Endothelial cell of umbilical vein (primary cell): Measurements from ENCODE around the gene SPEF1. TPM values are rescaled to one million over a fixed set of nuclear protein-coding genes. Genes with fewer than 3 reads are reported as not detected.

Experiments
- BruUV-seq: library from RNA; stranded (reverse); fragments of 400-500 nt; replicated peaks from 2 replicates; lab custom pipeline; 2021; lab: Mats Ljungman, UMichigan
- CTCF ChIA-PET: fragments of 300-600, 350-600 bp; sonication (Branson Sonifier 250); formaldehyde crosslinking; loops from one replicate; lab custom pipeline; 2021; ENCODE audit warnings: antibody characterized with exemption, inconsistent platforms; lab: Charles Lee
- POLR2A ChIA-PET: fragments of 300-600, 350-600 bp; sonication (Branson Sonifier 250); formaldehyde crosslinking; loops from one replicate; lab custom pipeline; 2021; ENCODE audit warnings: antibody characterized with exemption, inconsistent platforms; lab: Charles Lee
- DNase-seq: peaks from one replicate; pipeline ENCODE4 v3.0.0-alpha.2; 2011; ENCODE audit warnings: low read depth, low spot score
- FAIRE-seq: peaks from 2 replicates; lab custom pipeline; 2011; peaks lifted over from hg19 to GRCh38; lab: Jason Lieb, UNC
- H2AFZ ChIP-seq: 2 replicates; pipeline ENCODE4 v1.6.0; 2012; ENCODE audit warnings: low read depth, low read length, control low read depth, inconsistent platforms
- H3K27ac ChIP-seq: 2 replicates; pipeline ENCODE4 v1.5.1; 2011; ENCODE audit warnings: low read depth, mild to moderate bottlenecking, control low read depth, low read length, moderate library complexity; ENCODE audit not compliant: insufficient read depth
- H3K27me3 ChIP-seq, 2 experiments: 2 replicates each; pipeline versions ENCODE4 v1.6.0 to v1.6.1; 2011; ENCODE audit warnings: low read length in 2 of 2, mixed read lengths in 1 of 2; ENCODE audit not compliant: control insufficient read depth in 2 of 2, insufficient read depth in 2 of 2
- H3K36me3 ChIP-seq, 2 experiments: 2 replicates in 1 of 2; 3 replicates in 1 of 2; pipeline ENCODE4 v1.5.1; 2011; ENCODE audit warnings: low read length in 2 of 2, mild to moderate bottlenecking in 1 of 2, moderate library complexity in 1 of 2; ENCODE audit not compliant: control insufficient read depth in 2 of 2, insufficient read depth in 2 of 2; ENCODE audit errors: extremely low read depth in 1 of 2
- H3K4me1 ChIP-seq: 3 replicates; pipeline ENCODE4 v1.5.1; 2011; ENCODE audit warnings: mild to moderate bottlenecking, low read length; ENCODE audit not compliant: control insufficient read depth, insufficient read depth; ENCODE audit errors: extremely low read depth
- H3K4me2 ChIP-seq: 2 replicates; pipeline ENCODE4 v1.6.1; 2011; ENCODE audit warnings: low read length, control low read depth, mixed read lengths; ENCODE audit not compliant: insufficient read depth
- H3K4me3 ChIP-seq, 3 experiments: fragments of 200-600 bp in 1 of 3; sonication (generic), shearing (Covaris generic) in 1 of 3; replicated peaks in 1 of 3; 2 replicates each; pipeline ENCODE4 v1.5.1; 2011 to 2016; ENCODE audit warnings: control low read depth in 3 of 3, low read length in 3 of 3, mild to moderate bottlenecking in 2 of 3, inconsistent platforms in 1 of 3, low read depth in 1 of 3, moderate library complexity in 1 of 3; ENCODE audit not compliant: insufficient read depth in 1 of 3
- H3K79me2 ChIP-seq: 2 replicates; pipeline ENCODE4 v1.6.0; 2012; ENCODE audit warnings: low read length, inconsistent platforms; ENCODE audit not compliant: control insufficient read depth, insufficient read depth
- H3K9ac ChIP-seq: replicated peaks from 2 replicates; pipeline ENCODE3; 2011; ENCODE audit warnings: low read length, control low read depth; ENCODE audit not compliant: insufficient read depth; ENCODE audit errors: extremely low read depth
- H3K9me1 ChIP-seq: replicated peaks from 3 replicates; pipeline ENCODE4 v1.6.0; 2011; ENCODE audit warnings: mild to moderate bottlenecking, low read length; ENCODE audit not compliant: control insufficient read depth, insufficient read depth; ENCODE audit errors: extremely low read depth
- H3K9me3 ChIP-seq: replicated peaks from 2 replicates; pipeline ENCODE4 v1.5.1; 2012; ENCODE audit warnings: low read length, inconsistent platforms; ENCODE audit not compliant: control insufficient read depth, insufficient read depth
- H4K20me1 ChIP-seq: replicated peaks from 2 replicates; pipeline ENCODE3; 2011; ENCODE audit warnings: mild to moderate bottlenecking, low read length; ENCODE audit not compliant: control insufficient read depth, insufficient read depth; ENCODE audit errors: extremely low read depth
- EZH2 ChIP-seq: IDR thresholded peaks from 2 replicates; pipeline ENCODE4 v1.6.1; 2012; ENCODE audit warnings: borderline replicate concordance, low read depth, mild to moderate bottlenecking, moderate library complexity, low read length, inconsistent platforms; ENCODE audit not compliant: severe bottlenecking
- GATA2 ChIP-seq: IDR thresholded peaks from 2 replicates; pipeline ENCODE4 v1.7.0; 2011; ENCODE audit warnings: low read depth, mild to moderate bottlenecking, moderate library complexity, mixed read lengths, low read length; ENCODE audit not compliant: insufficient read length, insufficient read depth
- MAX ChIP-seq: IDR thresholded peaks from 2 replicates; pipeline ENCODE4 v1.6.1; 2011; ENCODE audit not compliant: insufficient read depth, insufficient read length
- MYC ChIP-seq: IDR thresholded peaks from one replicate; pipeline ENCODE4 v1.6.1; 2011; ENCODE audit warnings: mild to moderate bottlenecking, low read depth, low read length
- POLR2A ChIP-seq: IDR thresholded peaks from 2 replicates; pipeline ENCODE4 v1.6.1; 2012; ENCODE audit warnings: low read depth, mild to moderate bottlenecking, control low read depth, low read length
- POLR2AphosphoS5 ChIP-seq: IDR thresholded peaks from 2 replicates; pipeline ENCODE4 v1.6.1; 2012; ENCODE audit warnings: low read depth, mild to moderate bottlenecking, control low read depth, low read length, moderate library complexity; ENCODE audit not compliant: insufficient read depth
- dilution Hi-C: fragments of 300-500 bp; cut with MboI; formaldehyde crosslinking; loops from one replicate; pipeline ENCODE4 v1.15.0; 2019; ENCODE audit warnings: low sequenced_read_pairs; ENCODE audit not compliant: extremely low pct_ligation_motif_present
- intact Hi-C: fragments of 100-400 bp; cut with micrococcal nuclease; formaldehyde crosslinking; loops from one replicate; pipeline ENCODE4 v1.10.0; 2022
- polyA plus RNA-seq, 4 experiments: library from polyadenylated mRNA; depleted of rRNA in 3 of 4; stranded (reverse) in 3 of 4; unstranded in 1 of 4; fragments of >200 nt; gene quantifications; 2 replicates each; pipeline versions ENCODE4 v1.2.1 to v1.2.3, GENCODE V29; 2011 to 2012; ENCODE audit warnings: missing spikeins in 1 of 4
- total RNA-seq: library from RNA; stranded (reverse); gene quantifications from 2 replicates; pipeline ENCODE4 v1.2.3, GENCODE V29; 2021
- TF ChIP-seq, protein P1 (sequence below), 2 donors: IDR thresholded peaks; 1 replicate in 1 of 2; 2 replicates in 1 of 2; pipeline ENCODE4 v1.5.1; 2011; ENCODE audit warnings: low read length in 2 of 2, mild to moderate bottlenecking in 2 of 2, moderate library complexity in 2 of 2, control low read depth in 1 of 2, inconsistent platforms in 1 of 2, low read depth in 1 of 2; ENCODE audit not compliant: insufficient read depth in 1 of 2; ENCODE audit errors: extremely low read depth in 1 of 2

SPEF1 gene
- total and polyA plus RNA-seq, 2 donors (not counting 3 experiments of a cell fraction or from before 2014, with no cell fraction given) = 0.07 to 0.44 TPM

- Histone ChIP-seq H3K79me2 (peaks cover 31% of the 10 kb centered on the region), H3K4me3 (peak overlapping the region in 1 of 3 experiments; percentile 58), H3K9me3 (no peaks in the 10 kb centered on the region), H3K27me3 (no peaks in the 10 kb centered on the region), H3K9ac (no peak overlapping the region), H4K20me1 (no peaks in the 10 kb centered on the region), H2AFZ (peak overlapping the region; percentile 5), H3K36me3 (peaks cover 0 to 5% of the 10 kb centered on the region in 2 experiments), H3K4me2 (peak overlapping the region; percentile 76), H3K9me1 (no peaks in the 10 kb centered on the region), H3K4me1 (peaks cover 18% of the 10 kb centered on the region), H3K27ac (no peak overlapping the region)
- peak; percentile 4 for FAIRE-seq
- TF ChIP-seq POLR2AphosphoS5 = no peak
- no peak for TF ChIP-seq GATA2
- no peak for TF ChIP-seq MAX
- TF ChIP-seq POLR2A = no peak
- TF ChIP-seq, protein P1, sequence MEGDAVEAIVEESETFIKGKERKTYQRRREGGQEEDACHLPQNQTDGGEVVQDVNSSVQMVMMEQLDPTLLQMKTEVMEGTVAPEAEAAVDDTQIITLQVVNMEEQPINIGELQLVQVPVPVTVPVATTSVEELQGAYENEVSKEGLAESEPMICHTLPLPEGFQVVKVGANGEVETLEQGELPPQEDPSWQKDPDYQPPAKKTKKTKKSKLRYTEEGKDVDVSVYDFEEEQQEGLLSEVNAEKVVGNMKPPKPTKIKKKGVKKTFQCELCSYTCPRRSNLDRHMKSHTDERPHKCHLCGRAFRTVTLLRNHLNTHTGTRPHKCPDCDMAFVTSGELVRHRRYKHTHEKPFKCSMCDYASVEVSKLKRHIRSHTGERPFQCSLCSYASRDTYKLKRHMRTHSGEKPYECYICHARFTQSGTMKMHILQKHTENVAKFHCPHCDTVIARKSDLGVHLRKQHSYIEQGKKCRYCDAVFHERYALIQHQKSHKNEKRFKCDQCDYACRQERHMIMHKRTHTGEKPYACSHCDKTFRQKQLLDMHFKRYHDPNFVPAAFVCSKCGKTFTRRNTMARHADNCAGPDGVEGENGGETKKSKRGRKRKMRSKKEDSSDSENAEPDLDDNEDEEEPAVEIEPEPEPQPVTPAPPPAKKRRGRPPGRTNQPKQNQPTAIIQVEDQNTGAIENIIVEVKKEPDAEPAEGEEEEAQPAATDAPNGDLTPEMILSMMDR (IDR thresholded peaks at IDR 0.05; ENCODE audit: extremely low read depth in 1 of 2, insufficient read depth in 1 of 2, low read depth in 1 of 2, low read length in 2 of 2) = no peak
- no peak for TF ChIP-seq EZH2
- TF ChIP-seq MYC = no peak
- intact Hi-C loops (loop anchor here (1.0 kb wide), 1 partner anchor 298 kb away; no protein-coding TSS in a partner anchor), dilution Hi-C loops (no loop called here)
- ChIA-PET POLR2A (interaction anchor here (0.5 to 1.0 kb wide), 3 partner anchors 31 to 63 kb away, joined by 3 to 4 read pairs (median 4); partner anchors contain the start of gene AP5S1), CTCF (interaction anchor here (1.1 to 7.6 kb wide), 9 partner anchors 8 to 298 kb away, joined by 3 to 214 read pairs (median 12); partner anchors contain the start of genes AP5S1 and CDC25B)
- BruUV-seq = TSS peak; percentile 59
- no peak for DNase-seq
Measured at GRCh38 chr20:3787324-3788014, 6.2 kb upstream of the SPEF1 start.
